ENCODE results near the gene LCN15. TPM values are rescaled to one million over a fixed set of nuclear protein-coding genes. Genes with fewer than 3 reads are reported as not detected.
A peak's percentile ranks its signal among the peaks of the same experiment; 100 is the strongest.

LCN15 gene
- total RNA-seq, 2 experiments from 2014 or later: not detected

DNA sequence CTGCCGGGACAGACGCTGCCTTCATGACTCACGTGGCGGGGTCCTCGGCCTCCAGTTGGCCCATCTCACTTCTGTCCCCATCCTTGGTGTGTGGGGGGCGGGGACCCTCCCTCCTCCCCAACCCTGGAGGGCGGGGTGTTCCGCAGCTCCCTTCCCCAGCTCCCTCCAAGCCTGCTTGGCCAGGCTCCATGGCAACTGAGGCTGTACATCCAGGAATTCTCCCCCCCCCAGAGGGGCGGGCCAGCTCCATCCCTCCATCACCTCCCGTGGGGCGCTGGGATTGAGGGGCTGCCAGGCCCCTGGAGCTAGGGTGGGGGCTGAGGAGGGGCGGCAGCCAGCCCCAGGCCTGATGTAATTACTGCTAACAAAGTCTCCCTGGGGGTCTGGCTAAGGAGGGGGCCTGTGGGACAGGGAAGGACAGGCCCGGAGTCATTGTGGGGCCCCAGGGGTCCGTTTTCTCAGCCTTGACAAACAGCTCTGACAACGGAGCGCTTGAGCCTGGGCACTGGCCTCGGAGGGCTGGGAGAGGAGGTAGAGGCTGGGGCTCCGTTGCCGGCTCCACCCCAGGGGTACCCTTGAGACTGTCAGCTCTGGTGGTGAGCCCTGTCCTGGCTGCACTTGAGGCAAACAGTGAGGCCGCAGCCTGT, 43.9 kb downstream of the LCN15 start:
- no peak for ATAC-seq
- no peak for DNase-seq
- Mint-ChIP-seq H3K9me3 (no peaks in the 10 kb centered on the region), H3K36me3 (ENCODE audit: low read depth) (peaks cover 19% of the 10 kb centered on the region), H3K4me3 (no peak overlapping the region), H3K27me3 (peaks cover 6% of the 10 kb centered on the region), H3K27ac (no peak overlapping the region), H3K4me1 (ENCODE audit: low read depth) (peaks cover 15% of the 10 kb centered on the region)
- ChIA-PET CTCF (no interaction called here), POLR2A (interaction anchor here (1.0 kb wide), 1 partner anchor 8 kb away, joined by 3 read pairs; no protein-coding TSS in a partner anchor)
- intact Hi-C loops (cut with micrococcal nuclease): no loop called here
- TF ChIP-seq, protein P1, sequence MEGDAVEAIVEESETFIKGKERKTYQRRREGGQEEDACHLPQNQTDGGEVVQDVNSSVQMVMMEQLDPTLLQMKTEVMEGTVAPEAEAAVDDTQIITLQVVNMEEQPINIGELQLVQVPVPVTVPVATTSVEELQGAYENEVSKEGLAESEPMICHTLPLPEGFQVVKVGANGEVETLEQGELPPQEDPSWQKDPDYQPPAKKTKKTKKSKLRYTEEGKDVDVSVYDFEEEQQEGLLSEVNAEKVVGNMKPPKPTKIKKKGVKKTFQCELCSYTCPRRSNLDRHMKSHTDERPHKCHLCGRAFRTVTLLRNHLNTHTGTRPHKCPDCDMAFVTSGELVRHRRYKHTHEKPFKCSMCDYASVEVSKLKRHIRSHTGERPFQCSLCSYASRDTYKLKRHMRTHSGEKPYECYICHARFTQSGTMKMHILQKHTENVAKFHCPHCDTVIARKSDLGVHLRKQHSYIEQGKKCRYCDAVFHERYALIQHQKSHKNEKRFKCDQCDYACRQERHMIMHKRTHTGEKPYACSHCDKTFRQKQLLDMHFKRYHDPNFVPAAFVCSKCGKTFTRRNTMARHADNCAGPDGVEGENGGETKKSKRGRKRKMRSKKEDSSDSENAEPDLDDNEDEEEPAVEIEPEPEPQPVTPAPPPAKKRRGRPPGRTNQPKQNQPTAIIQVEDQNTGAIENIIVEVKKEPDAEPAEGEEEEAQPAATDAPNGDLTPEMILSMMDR (IDR thresholded peaks at IDR 0.05): no peak

DNA sequence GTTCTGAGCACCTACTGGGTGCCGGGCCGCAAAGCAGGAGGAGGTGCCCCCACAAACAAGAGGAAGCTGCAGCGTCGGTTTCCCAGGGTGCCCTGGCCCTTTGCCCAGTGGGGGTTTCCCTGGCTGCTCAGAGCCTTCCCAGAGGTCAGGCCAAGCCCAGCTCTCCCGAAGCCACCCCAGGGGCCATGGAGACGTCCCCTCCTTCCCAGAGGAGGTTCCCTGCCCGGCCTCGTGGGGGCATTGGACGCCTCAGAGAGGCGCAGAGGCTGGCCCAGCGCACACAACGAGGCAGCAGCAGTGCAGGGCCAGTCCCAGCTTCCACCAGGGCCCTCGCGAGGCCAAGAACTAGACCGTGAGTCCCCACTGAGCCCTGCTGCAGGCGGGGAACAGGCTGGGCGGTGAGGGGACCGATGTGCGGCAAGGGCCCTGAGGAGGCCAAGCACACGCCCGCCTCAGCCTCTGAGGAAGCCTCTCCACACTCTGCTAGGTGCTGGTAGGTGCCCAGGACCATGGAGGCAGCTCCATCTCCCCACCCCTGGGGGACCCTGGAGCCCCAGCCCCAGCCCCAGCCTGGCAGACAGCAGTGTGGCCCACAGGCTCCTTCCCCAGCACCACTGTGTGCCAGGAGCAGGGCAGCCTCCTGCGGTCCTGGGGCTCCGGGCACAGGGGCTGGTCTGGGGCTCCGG, 45.0 kb downstream of the LCN15 start:
- intact Hi-C loops (cut with micrococcal nuclease): no loop called here
- POLR2A ChIA-PET: interaction anchor here (0.6 to 1.6 kb wide), 4 partner anchors 8 to 10 kb away, joined by 3 to 4 read pairs (median 3); no protein-coding TSS in a partner anchor
- Mint-ChIP-seq H3K4me3 (no peak overlapping the region), H3K27ac (no peak overlapping the region), H3K9me3 (no peaks in the 10 kb centered on the region), H3K4me1 (ENCODE audit: low read depth) (peaks cover 9% of the 10 kb centered on the region), H3K36me3 (ENCODE audit: low read depth) (peaks cover 13% of the 10 kb centered on the region), H3K27me3 (peaks cover 7% of the 10 kb centered on the region)
- ATAC-seq: peak; percentile 17
- no peak for DNase-seq
- TF ChIP-seq, protein P1 (IDR thresholded peaks at IDR 0.05): no peak
- CTCF ChIA-PET: interaction anchor here (1.3 kb wide), 1 partner anchor 8 kb away, joined by 3 read pairs; no protein-coding TSS in a partner anchor

DNA sequence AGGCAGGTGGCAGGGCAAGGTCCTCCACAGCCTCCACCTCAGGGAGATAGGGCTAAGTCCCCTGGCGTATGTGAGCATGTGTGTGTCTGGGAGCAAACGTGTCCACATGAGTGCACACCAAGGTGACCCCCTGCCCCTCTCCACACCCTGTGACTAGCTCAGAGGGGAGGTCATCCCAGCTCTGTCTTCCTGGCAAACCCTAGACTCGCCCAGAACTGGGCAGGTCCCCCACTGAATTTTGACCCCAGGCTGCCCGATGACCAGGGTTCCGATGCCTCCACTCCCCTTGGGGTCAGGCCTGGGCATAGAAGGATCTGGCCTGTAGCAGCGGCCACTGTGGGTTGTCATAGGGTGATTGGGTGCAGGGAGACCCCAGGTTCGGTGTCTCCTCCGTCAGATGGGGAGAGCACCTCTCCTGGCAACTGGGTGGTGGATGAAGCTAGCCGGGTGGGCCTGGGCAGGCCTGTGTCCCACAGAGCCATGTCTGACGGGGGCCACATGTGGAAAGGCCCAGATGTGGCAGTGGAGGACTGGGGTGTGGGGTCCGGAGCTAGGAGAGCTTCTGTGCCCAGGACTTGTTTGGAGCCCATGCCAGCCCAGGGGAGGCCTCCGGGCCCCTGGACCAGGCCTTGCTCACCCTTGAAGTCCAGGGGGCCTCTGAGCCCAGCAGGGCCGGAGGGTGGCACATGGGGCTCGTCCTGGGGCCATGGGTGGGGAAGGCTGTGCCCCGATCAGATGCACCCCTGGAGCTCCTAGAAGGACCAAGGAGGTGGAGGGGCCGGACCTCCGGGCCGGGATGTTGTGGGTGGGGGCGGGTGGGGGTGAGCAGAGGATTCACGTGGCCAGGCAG, 45.7 kb downstream of the LCN15 start:
- POLR2A ChIA-PET: interaction anchor here (0.6 to 1.6 kb wide), 4 partner anchors 9 to 10 kb away, joined by 3 to 5 read pairs (median 4); no protein-coding TSS in a partner anchor
- CTCF ChIA-PET: interaction anchor here (1.3 to 1.6 kb wide), 2 partner anchors 8 to 11 kb away, joined by 3 read pairs; no protein-coding TSS in a partner anchor
- no peak for DNase-seq
- H3K9me3 Mint-ChIP-seq: no peaks in the 10 kb centered on the region
- H3K4me3 Mint-ChIP-seq: no peak overlapping the region
- H3K27me3 Mint-ChIP-seq: peaks cover 14% of the 10 kb centered on the region
- peaks cover 3% of the 10 kb centered on the region for H3K4me1 Mint-ChIP-seq (ENCODE audit: low read depth)
- TF ChIP-seq, protein P1 (IDR thresholded peaks at IDR 0.05): no peak
- H3K36me3 Mint-ChIP-seq (ENCODE audit: low read depth): peaks cover 6% of the 10 kb centered on the region
- no peak for ATAC-seq
- H3K27ac Mint-ChIP-seq: no peak overlapping the region
- intact Hi-C loops (cut with micrococcal nuclease): no loop called here

DNA sequence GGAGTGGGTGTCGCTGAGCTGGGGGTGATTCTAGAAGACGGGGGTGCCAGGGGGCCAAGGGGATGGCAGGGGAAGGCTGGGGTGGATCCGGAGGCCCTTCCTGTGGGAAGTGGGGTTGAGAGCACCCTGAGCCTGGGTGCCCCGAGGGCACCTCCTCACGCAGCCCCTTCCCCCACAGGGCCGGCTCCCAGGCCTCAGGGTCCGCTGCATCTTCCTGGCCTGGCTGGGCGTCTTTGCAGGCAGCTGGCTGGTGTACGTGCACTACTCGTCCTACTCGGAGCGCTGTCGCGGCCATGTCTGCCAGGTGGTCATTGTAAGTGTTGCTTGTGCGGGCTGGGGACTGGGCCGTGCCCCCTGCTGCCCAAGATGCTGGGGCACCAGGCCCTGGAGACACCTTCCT, 46.9 kb downstream of the LCN15 start:
- ChIA-PET POLR2A (interaction anchor here (1.0 kb wide), 1 partner anchor 10 kb away, joined by 5 read pairs; no protein-coding TSS in a partner anchor), CTCF (interaction anchor here (1.6 kb wide), 1 partner anchor 12 kb away, joined by 3 read pairs; no protein-coding TSS in a partner anchor)
- Mint-ChIP-seq H3K9me3 (no peaks in the 10 kb centered on the region), H3K4me3 (no peak overlapping the region), H3K27ac (no peak overlapping the region), H3K4me1 (ENCODE audit: low read depth) (peaks cover 2% of the 10 kb centered on the region), H3K27me3 (peaks cover 18% of the 10 kb centered on the region), H3K36me3 (ENCODE audit: low read depth) (no peaks in the 10 kb centered on the region)
- no peak for DNase-seq
- TF ChIP-seq, protein P1 (IDR thresholded peaks at IDR 0.05): no peak
- intact Hi-C loops (cut with micrococcal nuclease): no loop called here
- no peak for ATAC-seq
